HFF-Myc (cell line): ENCODE data around the gene ARPP21.
"Not testable (repeated sequence)": the region's sequence is repeated elsewhere in the genome, so short reads cannot be mapped to it uniquely, and the experiment has no call there.

Experiments
- DNase-seq: peaks from one replicate; pipeline ENCODE4 v3.0.0-alpha.2; 2011; ENCODE audit warnings: low read depth; ENCODE audit errors: extremely low read depth
- H3K4me3 ChIP-seq: replicated peaks from 2 replicates; pipeline ENCODE4 v1.5.1; 2011; ENCODE audit warnings: low read depth, mild to moderate bottlenecking, control low read depth, low read length
- TF ChIP-seq, protein P1 (sequence below): IDR thresholded peaks from 2 replicates; pipeline ENCODE4 v1.5.1; 2012; ENCODE audit warnings: mild to moderate bottlenecking, low read depth, low read length, control low read depth; ENCODE audit errors: missing control alignments

Gene ARPP21

GRCh38 chr3:35601959-35602358 lies 37.4 kb upstream of the ARPP21 start:
- TF ChIP-seq, protein P1, sequence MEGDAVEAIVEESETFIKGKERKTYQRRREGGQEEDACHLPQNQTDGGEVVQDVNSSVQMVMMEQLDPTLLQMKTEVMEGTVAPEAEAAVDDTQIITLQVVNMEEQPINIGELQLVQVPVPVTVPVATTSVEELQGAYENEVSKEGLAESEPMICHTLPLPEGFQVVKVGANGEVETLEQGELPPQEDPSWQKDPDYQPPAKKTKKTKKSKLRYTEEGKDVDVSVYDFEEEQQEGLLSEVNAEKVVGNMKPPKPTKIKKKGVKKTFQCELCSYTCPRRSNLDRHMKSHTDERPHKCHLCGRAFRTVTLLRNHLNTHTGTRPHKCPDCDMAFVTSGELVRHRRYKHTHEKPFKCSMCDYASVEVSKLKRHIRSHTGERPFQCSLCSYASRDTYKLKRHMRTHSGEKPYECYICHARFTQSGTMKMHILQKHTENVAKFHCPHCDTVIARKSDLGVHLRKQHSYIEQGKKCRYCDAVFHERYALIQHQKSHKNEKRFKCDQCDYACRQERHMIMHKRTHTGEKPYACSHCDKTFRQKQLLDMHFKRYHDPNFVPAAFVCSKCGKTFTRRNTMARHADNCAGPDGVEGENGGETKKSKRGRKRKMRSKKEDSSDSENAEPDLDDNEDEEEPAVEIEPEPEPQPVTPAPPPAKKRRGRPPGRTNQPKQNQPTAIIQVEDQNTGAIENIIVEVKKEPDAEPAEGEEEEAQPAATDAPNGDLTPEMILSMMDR = no peak
- no peak for DNase-seq
- no peak overlapping the region for H3K4me3 ChIP-seq

- DNase-seq = no peak
- H3K4me3 ChIP-seq = no peak overlapping the region
- TF ChIP-seq, protein P1 = no peak
Measured at GRCh38 chr3:35602395-35602936, 36.9 kb upstream of the ARPP21 start.

DNA sequence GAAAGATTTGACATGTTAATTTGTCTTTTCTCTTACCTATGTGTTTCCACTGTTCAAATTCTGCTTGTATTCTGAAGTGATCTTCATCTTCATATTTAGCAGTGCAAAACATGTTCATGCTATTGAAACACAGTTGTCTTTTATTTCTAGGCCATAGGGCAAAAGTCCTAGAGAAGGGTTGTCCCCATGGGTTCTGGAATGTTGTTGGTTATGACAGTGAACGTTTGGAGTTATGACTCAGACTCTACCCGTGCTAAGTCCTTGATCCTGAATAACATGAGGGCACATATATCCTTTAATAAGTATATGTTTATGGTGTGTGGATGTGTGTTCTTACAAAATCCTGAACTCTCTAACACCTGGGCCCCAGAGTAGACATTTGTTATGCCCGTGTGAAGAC lies 23.0 kb upstream of the ARPP21 start:
- no peak for DNase-seq
- TF ChIP-seq, protein P1 = no peak
- no peak overlapping the region for H3K4me3 ChIP-seq

GRCh38 chr3:35617370-35617769 lies 22.0 kb upstream of the ARPP21 start:
- no peak overlapping the region for H3K4me3 ChIP-seq
- TF ChIP-seq, protein P1 = no peak
- DNase-seq = no peak

- DNase-seq = not testable (repeated sequence)
Measured at GRCh38 chr3:35620238-35620637, 19.1 kb upstream of the ARPP21 start.

DNA sequence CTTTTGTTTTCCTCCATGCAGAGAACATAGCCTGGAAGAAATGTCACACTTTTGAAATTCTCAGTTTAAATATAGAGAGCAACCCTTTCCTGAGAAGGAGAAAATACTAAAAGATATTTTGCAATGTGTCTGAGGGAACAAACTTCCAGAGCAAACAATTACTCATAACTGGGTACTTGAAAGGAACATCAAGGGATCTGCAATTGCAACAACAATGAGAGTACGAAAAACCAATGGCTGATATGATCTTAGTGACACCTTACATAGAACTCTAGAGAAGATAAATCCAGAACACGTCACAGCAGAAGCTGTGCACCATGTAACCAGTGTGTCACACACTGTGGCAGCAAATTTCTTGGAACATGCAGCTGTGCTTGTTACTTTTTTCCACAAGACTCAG lies 14.6 kb upstream of the ARPP21 start:
- TF ChIP-seq, protein P1 = no peak
- H3K4me3 ChIP-seq = no peak overlapping the region
- DNase-seq = no peak

More at GRCh38 chr3:35620238-35620637, 19.1 kb upstream of the ARPP21 start:
- not testable (repeated sequence) for H3K4me3 ChIP-seq

DNA sequence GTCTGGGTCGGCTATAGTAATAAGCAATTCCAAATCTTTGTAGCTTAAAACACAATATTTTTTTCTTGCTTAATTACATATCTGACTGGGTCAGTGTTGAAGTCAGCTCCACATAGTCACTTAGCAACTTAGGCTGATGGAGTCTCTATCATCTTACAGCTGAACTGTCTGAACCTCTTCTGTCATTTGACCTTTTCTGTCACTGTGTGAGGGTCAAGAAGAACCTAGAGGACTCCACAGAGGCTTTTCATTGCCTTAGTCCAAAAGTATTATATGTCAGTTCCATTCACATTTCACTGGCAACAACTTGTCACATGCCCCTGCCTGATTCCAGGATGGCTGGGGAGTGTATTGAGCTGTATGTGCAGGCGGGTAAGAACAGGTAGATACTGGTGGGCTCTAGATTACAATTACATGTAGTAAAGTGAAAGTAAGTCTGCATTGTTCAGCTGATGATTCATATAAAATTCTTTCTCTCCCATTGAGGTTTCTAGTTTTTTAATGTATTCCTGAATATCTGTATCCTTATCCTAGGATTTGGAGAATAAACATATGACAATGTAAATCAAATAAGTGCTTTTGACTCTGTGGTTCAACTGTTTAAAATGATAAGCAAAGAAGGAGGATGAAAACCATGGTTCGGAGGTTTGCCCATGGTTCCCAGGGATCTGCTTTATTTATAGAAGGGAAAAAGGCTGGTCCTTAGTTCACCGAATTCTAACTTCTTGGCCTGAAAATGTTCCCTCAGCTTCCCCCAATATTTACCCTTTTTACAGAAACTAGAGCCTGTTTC lies 5.8 kb upstream of the ARPP21 start:
- TF ChIP-seq, protein P1 = no peak
- DNase-seq = no peak
- no peak overlapping the region for H3K4me3 ChIP-seq
